PC-3 (cell line): ENCODE data around the gene ABHD8. TPM values are rescaled to one million over a fixed set of nuclear protein-coding genes. Genes with fewer than 3 reads are reported as not detected.

Experiments used
- ATAC-seq: fragments of 200-7000 bp; cut with Tn5 transposase; 2 replicates; pipeline ENCODE4 v1.9.1; 2020; ENCODE audit warnings: mild to moderate bottlenecking, moderate library complexity
- BruUV-seq: library from RNA; stranded (reverse); fragments of 400-500 nt; replicated peaks from 2 replicates; lab custom pipeline; 2021; lab: Mats Ljungman, UMichigan
- CTCF ChIA-PET: fragments of 300-600 bp; sonication (Branson Sonifier 250); formaldehyde crosslinking; loops from one replicate; lab custom pipeline; 2022; ENCODE audit warnings: antibody characterized with exemption; lab: Charles Lee
- POLR2A ChIA-PET: fragments of 300-600 bp; sonication (Branson Sonifier 250); formaldehyde crosslinking; loops from one replicate; lab custom pipeline; 2022; ENCODE audit warnings: antibody characterized with exemption; ENCODE audit not compliant: unreplicated experiment; lab: Charles Lee
- DNase-seq: peaks from one replicate; pipeline ENCODE4 v3.0.0-alpha.2; 2015
- H2AFZ ChIP-seq: fragments of 300-600 bp; sonication (generic); 2 replicates; pipeline ENCODE4 v1.6.0; 2016; ENCODE audit warnings: antibody characterized with exemption, low read length
- H3F3A ChIP-seq: fragments of 300-600 bp; sonication (generic); one replicate; pipeline ENCODE4 v1.6.0; 2017; ENCODE audit warnings: antibody characterized with exemption, low read length, control low read depth, mild to moderate bottlenecking; ENCODE audit not compliant: unreplicated experiment
- H3K27ac ChIP-seq: fragments of 300-600 bp; sonication (generic); 2 replicates; pipeline ENCODE4 v1.5.1; 2016; ENCODE audit warnings: mild to moderate bottlenecking, low read length
- H3K27me3 ChIP-seq: fragments of 300-600 bp; sonication (generic); 2 replicates; pipeline ENCODE4 v1.6.1; 2016; ENCODE audit warnings: low read length, mixed read lengths
- H3K36me3 ChIP-seq: fragments of 300-600 bp; sonication (generic); 2 replicates; pipeline ENCODE4 v1.6.1; 2016; ENCODE audit warnings: low read depth, mixed run types, low read length, mixed read lengths
- H3K4me1 ChIP-seq: fragments of 300-600 bp; sonication (generic); 2 replicates; pipeline ENCODE4 v1.5.1; 2016; ENCODE audit warnings: low read length; ENCODE audit not compliant: insufficient read depth
- H3K4me2 ChIP-seq: fragments of 300-600 bp; sonication (generic); 2 replicates; pipeline ENCODE4 v1.6.0; 2016; ENCODE audit warnings: low read length
- H3K4me3 ChIP-seq: fragments of 300-600 bp; sonication (generic); 2 replicates; pipeline ENCODE4 v1.5.1; 2016; ENCODE audit warnings: mild to moderate bottlenecking, low read length, mixed read lengths
- H3K79me2 ChIP-seq: fragments of 300-600 bp; sonication (generic); 2 replicates; pipeline ENCODE4 v1.6.1; 2017; ENCODE audit warnings: low read length, mixed read lengths
- H3K9ac ChIP-seq: fragments of 300-600 bp; sonication (generic); 2 replicates; pipeline ENCODE4 v1.6.0; 2016; ENCODE audit warnings: mild to moderate bottlenecking, low read length
- H3K9me2 ChIP-seq: fragments of 300-600 bp; sonication (generic); replicated peaks from 2 replicates; pipeline ENCODE4 v1.6.1; 2016; ENCODE audit warnings: mixed run types, low read length, mixed read lengths
- H3K9me3 ChIP-seq: fragments of 300-600 bp; sonication (generic); 2 replicates; pipeline ENCODE4 v1.6.1; 2016; ENCODE audit warnings: low read length, mixed read lengths
- H4K20me1 ChIP-seq: fragments of 300-600 bp; sonication (generic); 2 replicates; pipeline ENCODE4 v1.6.1; 2016; ENCODE audit warnings: low read length, mixed read lengths
- EZH2 ChIP-seq: fragments of 300-600 bp; sonication (generic); IDR thresholded peaks from one replicate; pipeline ENCODE4 v1.6.1; 2017; ENCODE audit warnings: antibody characterized with exemption, mild to moderate bottlenecking, low read length; ENCODE audit not compliant: unreplicated experiment
- EZH2phosphoT487 ChIP-seq: fragments of 300-600 bp; sonication (generic); IDR thresholded peaks from 2 replicates; pipeline ENCODE4 v1.6.1; 2018; ENCODE audit warnings: mild to moderate bottlenecking, antibody characterized with exemption, low read length, borderline replicate concordance
- intact Hi-C: fragments of 100-400 bp; cut with micrococcal nuclease; formaldehyde crosslinking; loops from 2 replicates; pipeline ENCODE4 v1.9.0; 2023
- total RNA-seq: library from RNA; depleted of rRNA; stranded (reverse); fragments of >200 nt; gene quantifications from 2 replicates; pipeline ENCODE4 v1.2.3, GENCODE V29; 2014
- TF ChIP-seq, protein P1 (sequence below): fragments of 300-600 bp; sonication (generic); conservative IDR thresholded peaks from 2 replicates; pipeline ENCODE4 v1.5.1; 2017; ENCODE audit warnings: antibody characterized with exemption, low read depth, mild to moderate bottlenecking, low read length

Gene ABHD8
- total RNA-seq, 1 experiment from 2014 or later: 42.4 TPM

DNA sequence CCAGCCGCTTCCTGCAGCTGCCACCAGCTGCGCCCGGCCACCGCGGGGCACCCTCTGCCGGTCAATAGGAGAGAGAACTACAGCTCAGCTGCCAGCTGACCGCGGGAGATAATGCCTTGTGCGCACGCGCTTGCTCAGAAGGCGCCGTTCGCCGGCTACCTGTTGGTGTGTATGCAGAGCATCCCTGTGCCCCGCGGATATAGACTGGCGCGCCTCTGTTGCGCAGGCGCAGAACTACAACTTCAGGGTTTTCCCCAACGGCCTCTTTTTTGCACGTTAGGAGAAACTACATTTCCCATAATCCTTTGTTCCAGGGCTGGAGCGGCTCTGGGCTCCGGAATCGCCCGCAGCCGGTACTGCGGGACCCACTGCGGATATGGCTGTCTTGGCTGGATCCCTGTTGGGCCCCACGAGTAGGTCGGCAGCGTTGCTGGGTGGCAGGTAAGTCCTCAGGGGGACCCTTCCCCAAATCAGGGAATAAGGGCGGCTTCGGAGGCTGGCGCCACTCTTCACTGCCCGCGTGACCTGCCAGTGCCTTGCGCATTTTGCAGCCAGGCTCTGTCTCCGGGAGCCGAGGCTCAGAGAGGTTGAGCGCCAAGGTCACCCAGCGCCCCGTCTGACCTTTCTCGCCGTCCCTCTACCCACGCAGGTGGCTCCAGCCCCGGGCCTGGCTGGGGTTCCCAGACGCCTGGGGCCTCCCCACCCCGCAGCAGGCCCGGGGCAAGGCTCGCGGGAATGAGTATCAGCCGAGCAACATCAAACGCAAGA is 2.5 kb upstream of the ABHD8 start, which contains the start of gene MRPL34:
MRPL34 (plus strand) TSS at position 356 of the 768 bp plus-strand sequence; CDS start at position 377, 21 bp downstream.
- Histone ChIP-seq H3K36me3 (no peaks in the 10 kb centered on the region), H3K9ac (peak within 1 kb of the TSS; percentile 90), H3K79me2 (peaks cover 51% of the 10 kb centered on the region), H3F3A (no peaks in the 10 kb centered on the region), H3K9me3 (no peaks in the 10 kb centered on the region), H4K20me1 (no peaks in the 10 kb centered on the region), H3K4me1 (peaks cover 29% of the 10 kb centered on the region), H2AFZ (peak within 1 kb of the TSS; percentile 92), H3K4me2 (peak within 1 kb of the TSS; percentile 95), H3K4me3 (peak within 1 kb of the TSS; percentile 89), H3K27ac (peak within 1 kb of the TSS; percentile 74), H3K27me3 (no peaks in the 10 kb centered on the region), H3K9me2 (no peaks in the 10 kb centered on the region)
- TF ChIP-seq, protein P1, sequence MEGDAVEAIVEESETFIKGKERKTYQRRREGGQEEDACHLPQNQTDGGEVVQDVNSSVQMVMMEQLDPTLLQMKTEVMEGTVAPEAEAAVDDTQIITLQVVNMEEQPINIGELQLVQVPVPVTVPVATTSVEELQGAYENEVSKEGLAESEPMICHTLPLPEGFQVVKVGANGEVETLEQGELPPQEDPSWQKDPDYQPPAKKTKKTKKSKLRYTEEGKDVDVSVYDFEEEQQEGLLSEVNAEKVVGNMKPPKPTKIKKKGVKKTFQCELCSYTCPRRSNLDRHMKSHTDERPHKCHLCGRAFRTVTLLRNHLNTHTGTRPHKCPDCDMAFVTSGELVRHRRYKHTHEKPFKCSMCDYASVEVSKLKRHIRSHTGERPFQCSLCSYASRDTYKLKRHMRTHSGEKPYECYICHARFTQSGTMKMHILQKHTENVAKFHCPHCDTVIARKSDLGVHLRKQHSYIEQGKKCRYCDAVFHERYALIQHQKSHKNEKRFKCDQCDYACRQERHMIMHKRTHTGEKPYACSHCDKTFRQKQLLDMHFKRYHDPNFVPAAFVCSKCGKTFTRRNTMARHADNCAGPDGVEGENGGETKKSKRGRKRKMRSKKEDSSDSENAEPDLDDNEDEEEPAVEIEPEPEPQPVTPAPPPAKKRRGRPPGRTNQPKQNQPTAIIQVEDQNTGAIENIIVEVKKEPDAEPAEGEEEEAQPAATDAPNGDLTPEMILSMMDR: peak; percentile 85
- no peak for TF ChIP-seq EZH2
- TF ChIP-seq EZH2phosphoT487: no peak
- ChIA-PET CTCF (interaction anchor here (0.6 to 1.2 kb wide), 8 partner anchors 9 to 741 kb away, joined by 3 to 8 read pairs (median 4); partner anchors contain the start of gene BABAM1), POLR2A (interaction anchor here (0.5 kb wide), 1 partner anchor 22 kb away, joined by 4 read pairs; no protein-coding TSS in a partner anchor)
- TSS peak; percentile 16 for BruUV-seq
- ATAC-seq (peak; percentile 63), DNase-seq (peak; percentile 99)
- intact Hi-C loops: loop anchor here (1.0 kb wide), 2 partner anchors 9 to 29 kb away; partner anchors contain the start of gene ANO8

DNA sequence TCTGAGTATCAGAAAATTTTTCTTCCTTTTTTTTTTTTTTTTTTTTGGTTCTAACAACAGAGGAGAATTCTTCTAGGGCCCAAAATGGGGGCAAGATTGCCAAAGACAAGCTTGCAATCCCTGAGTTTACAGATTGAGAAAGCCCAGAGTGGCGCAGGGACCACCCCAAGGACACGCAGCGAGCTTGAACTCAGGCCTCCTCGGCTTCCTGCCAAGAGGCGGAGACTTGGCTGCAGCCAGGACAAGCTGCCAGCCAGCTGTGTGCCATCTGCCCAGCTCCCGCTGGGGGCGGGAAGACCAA is 1.9 kb upstream of the ABHD8 start:
- peak overlapping the region; percentile 42 for H3K27ac ChIP-seq
- H3K79me2 ChIP-seq: peaks cover 46% of the 10 kb centered on the region

DNA sequence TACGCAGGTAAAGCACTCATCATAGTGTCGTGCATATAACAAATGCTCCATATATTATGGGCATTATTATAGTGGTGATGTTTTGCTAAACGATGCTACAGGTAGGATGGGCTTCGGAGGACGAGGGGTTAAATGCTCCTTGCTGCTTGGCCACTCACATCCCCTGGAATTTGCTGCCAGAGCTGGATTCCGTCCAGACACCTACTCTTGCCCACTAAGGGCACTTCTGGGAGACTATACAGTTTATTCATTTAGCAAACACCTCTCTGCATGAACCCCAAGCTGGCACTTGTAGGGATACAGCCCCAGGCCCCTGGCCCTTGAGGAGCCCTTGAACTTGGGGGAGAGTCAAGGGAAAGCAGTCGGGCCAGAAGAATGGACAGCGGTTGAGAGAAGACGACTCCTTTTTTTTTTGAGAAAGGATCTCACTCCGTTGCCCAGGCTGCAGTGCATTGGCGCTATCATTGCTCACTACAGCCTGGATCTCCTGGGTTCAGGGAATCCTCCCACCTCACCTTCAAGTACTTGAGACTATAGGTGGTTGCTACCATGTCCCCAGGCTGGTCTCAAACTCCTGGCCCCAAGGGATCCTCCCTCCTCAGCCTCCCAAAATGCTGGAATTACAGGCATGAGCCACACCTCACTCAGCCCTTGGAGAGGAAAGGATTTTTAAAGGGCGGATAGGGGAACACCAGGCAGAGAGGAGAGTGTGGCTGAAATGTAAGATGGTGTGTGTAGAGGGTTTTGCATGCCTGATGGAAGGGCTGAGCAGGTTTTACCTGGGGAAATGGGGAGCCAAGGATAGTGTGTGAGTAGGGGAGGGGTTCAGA is 1.4 kb upstream of the ABHD8 start:
- H3K79me2 ChIP-seq: peaks cover 40% of the 10 kb centered on the region
- no peak for DNase-seq
- peaks cover 22% of the 10 kb centered on the region for H3K4me1 ChIP-seq
- no peak for ATAC-seq
- H4K20me1 ChIP-seq: no peaks in the 10 kb centered on the region
- no peaks in the 10 kb centered on the region for H3K36me3 ChIP-seq
- H2AFZ ChIP-seq: no peak overlapping the region; the same call in 1 of the 2 replicates
- H3K4me3 ChIP-seq: no peak overlapping the region; the same call in 1 of the 2 replicates
- no peaks in the 10 kb centered on the region for H3K9me3 ChIP-seq
- no peaks in the 10 kb centered on the region for H3F3A ChIP-seq
- peak overlapping the region; percentile 73 for H3K4me2 ChIP-seq
- CTCF ChIA-PET: interaction anchor here (0.6 to 1.2 kb wide), 8 partner anchors 8 to 742 kb away, joined by 3 to 8 read pairs (median 4); partner anchors contain the start of gene BABAM1
- H3K27ac ChIP-seq: peak overlapping the region; percentile 42
- H3K9me2 ChIP-seq: no peaks in the 10 kb centered on the region
- intact Hi-C loops: loop anchor here (1.0 kb wide), 2 partner anchors 8 to 30 kb away; partner anchors contain the start of gene ANO8
- BruUV-seq: no TSS peak
- POLR2A ChIA-PET: interaction anchor here (0.5 kb wide), 1 partner anchor 490 kb away, joined by 4 read pairs; the partner anchor contains the start of gene B3GNT3
- TF ChIP-seq EZH2 (no peak), EZH2phosphoT487 (no peak)
- TF ChIP-seq, protein P1: no peak
- no peak overlapping the region for H3K9ac ChIP-seq
- H3K27me3 ChIP-seq: no peaks in the 10 kb centered on the region

More for the DNA sequence above, 1.9 kb upstream of the ABHD8 start:
- Histone ChIP-seq H3K4me1 (peaks cover 24% of the 10 kb centered on the region), H4K20me1 (no peaks in the 10 kb centered on the region), H3K4me3 (no peak overlapping the region; the same call in 1 of the 2 replicates), H3K36me3 (no peaks in the 10 kb centered on the region), H3K27me3 (no peaks in the 10 kb centered on the region), H3K4me2 (peak overlapping the region; percentile 73), H3F3A (no peaks in the 10 kb centered on the region), H3K9me2 (no peaks in the 10 kb centered on the region), H3K9ac (no peak overlapping the region), H2AFZ (no peak overlapping the region; the same call in 1 of the 2 replicates), H3K9me3 (no peaks in the 10 kb centered on the region)
- BruUV-seq: no TSS peak
- intact Hi-C loops: loop anchor here (1.0 kb wide), 2 partner anchors 9 to 29 kb away; partner anchors contain the start of gene ANO8
- DNase-seq (no peak), ATAC-seq (no peak)
- TF ChIP-seq EZH2: no peak
- CTCF ChIA-PET: interaction anchor here (0.6 to 1.2 kb wide), 8 partner anchors 8 to 741 kb away, joined by 3 to 8 read pairs (median 4); partner anchors contain the start of gene BABAM1
- POLR2A ChIA-PET: interaction anchor here (0.5 kb wide), 2 partner anchors 22 to 490 kb away, joined by 4 read pairs; partner anchors contain the start of gene B3GNT3
